ENCODE data around the gene ABI2. TPM values are rescaled to one million over a fixed set of nuclear protein-coding genes. Genes with fewer than 3 reads are reported as not detected.
"Not testable (repeated sequence)": the region's sequence is repeated elsewhere in the genome, so short reads cannot be mapped to it uniquely, and the experiment has no call there.

Gene ABI2
- total RNA-seq, 3 donors from 2014 or later (not counting 1 experiment from before 2014, with no cell fraction given) = 20.7 to 23.6 (median 21.0) TPM

DNA sequence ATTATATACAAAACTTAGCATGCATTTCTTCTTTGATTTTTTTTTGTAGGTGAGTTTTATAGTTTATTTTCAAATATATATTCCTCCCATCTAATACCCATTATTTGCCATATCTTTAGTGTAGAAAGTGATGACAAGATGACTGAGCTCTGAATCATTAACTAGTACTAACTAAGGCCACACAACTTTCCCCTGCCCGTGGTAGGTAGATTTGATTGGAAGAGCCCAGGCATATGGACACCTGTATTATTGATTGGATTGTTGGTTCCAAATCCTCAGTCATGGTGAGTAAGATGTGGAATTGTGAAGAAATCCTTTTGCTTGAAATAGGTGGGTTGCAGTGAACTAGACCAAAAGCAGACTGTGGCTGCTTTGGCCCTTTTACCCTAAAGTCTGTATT, 54.8 kb downstream of the ABI2 start:
- no peaks in the 10 kb centered on the region for H3K9me3 Mint-ChIP-seq
- H3K9me3 ChIP-seq (ENCODE audit: control insufficient read depth, insufficient read depth, low read length) = no peaks in the 10 kb centered on the region
- H3K36me3 ChIP-seq (ENCODE audit: control insufficient read depth, insufficient read depth, low read length) = no peaks in the 10 kb centered on the region
- no peaks in the 10 kb centered on the region for H3K27me3 ChIP-seq (ENCODE audit: control insufficient read depth, insufficient read depth, low read length)
- H3K36me3 Mint-ChIP-seq = peaks cover 7% of the 10 kb centered on the region
- H3K27me3 Mint-ChIP-seq (ENCODE audit: low read depth in 2 of 2) = no peaks in the 10 kb centered on the region
- WGBS (ENCODE audit: insufficient coverage) = 100% methylated on average over 1 of the region's 1 CpG
- ATAC-seq (no peak), DNase-seq (no peak)
- H3K4me3 Mint-ChIP-seq = no peak overlapping the region
- no peak overlapping the region for H3K27ac ChIP-seq (ENCODE audit: low read length)
- no peak overlapping the region for H3K4me3 ChIP-seq (ENCODE audit: low read length)
- H3K4me1 Mint-ChIP-seq = peaks cover 0 to 4% of the 10 kb centered on the region in 2 donors
- intact Hi-C loops (cut with micrococcal nuclease) = no loop called here
- TF ChIP-seq, protein P1, sequence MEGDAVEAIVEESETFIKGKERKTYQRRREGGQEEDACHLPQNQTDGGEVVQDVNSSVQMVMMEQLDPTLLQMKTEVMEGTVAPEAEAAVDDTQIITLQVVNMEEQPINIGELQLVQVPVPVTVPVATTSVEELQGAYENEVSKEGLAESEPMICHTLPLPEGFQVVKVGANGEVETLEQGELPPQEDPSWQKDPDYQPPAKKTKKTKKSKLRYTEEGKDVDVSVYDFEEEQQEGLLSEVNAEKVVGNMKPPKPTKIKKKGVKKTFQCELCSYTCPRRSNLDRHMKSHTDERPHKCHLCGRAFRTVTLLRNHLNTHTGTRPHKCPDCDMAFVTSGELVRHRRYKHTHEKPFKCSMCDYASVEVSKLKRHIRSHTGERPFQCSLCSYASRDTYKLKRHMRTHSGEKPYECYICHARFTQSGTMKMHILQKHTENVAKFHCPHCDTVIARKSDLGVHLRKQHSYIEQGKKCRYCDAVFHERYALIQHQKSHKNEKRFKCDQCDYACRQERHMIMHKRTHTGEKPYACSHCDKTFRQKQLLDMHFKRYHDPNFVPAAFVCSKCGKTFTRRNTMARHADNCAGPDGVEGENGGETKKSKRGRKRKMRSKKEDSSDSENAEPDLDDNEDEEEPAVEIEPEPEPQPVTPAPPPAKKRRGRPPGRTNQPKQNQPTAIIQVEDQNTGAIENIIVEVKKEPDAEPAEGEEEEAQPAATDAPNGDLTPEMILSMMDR (IDR thresholded peaks at IDR 0.05) = no peak
- H3K4me1 ChIP-seq (ENCODE audit: control insufficient read depth, insufficient read depth, low read length) = no peaks in the 10 kb centered on the region
- no peak overlapping the region for H3K27ac Mint-ChIP-seq

DNA sequence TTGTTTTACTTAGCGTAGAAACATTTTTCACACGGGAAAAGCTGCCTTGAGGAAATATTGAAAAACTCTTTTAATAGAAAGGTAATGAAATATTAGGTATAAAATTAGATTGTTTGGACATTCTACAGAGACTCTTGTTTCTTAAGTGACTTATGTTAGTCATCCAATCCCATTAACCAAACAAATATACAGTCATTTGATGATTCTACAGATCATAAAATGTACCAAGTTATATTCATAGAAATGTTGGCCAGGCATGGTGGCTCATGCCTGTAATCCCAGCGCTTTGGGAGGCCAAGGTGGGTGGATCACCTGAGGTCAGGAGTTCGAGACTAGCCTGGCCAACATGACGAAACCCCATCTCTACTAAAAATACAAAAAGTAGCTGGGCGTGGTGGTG, 60.0 kb downstream of the ABI2 start:
- H3K27me3 Mint-ChIP-seq (ENCODE audit: low read depth in 2 of 2); H3K9me3 ChIP-seq (ENCODE audit: control insufficient read depth, insufficient read depth, low read length); H3K4me3 ChIP-seq (ENCODE audit: low read length); H3K4me1 Mint-ChIP-seq; H3K36me3 Mint-ChIP-seq; H3K36me3 ChIP-seq (ENCODE audit: control insufficient read depth, insufficient read depth, low read length); H3K4me1 ChIP-seq (ENCODE audit: control insufficient read depth, insufficient read depth, low read length); ATAC-seq; H3K27ac Mint-ChIP-seq; H3K4me3 Mint-ChIP-seq; intact Hi-C loops (cut with micrococcal nuclease); H3K27ac ChIP-seq (ENCODE audit: low read length); H3K27me3 ChIP-seq (ENCODE audit: control insufficient read depth, insufficient read depth, low read length); H3K9me3 Mint-ChIP-seq; DNase-seq: not testable (repeated sequence)
- WGBS (ENCODE audit: insufficient coverage) = 100% methylated on average over 2 of the region's 6 CpGs

DNA sequence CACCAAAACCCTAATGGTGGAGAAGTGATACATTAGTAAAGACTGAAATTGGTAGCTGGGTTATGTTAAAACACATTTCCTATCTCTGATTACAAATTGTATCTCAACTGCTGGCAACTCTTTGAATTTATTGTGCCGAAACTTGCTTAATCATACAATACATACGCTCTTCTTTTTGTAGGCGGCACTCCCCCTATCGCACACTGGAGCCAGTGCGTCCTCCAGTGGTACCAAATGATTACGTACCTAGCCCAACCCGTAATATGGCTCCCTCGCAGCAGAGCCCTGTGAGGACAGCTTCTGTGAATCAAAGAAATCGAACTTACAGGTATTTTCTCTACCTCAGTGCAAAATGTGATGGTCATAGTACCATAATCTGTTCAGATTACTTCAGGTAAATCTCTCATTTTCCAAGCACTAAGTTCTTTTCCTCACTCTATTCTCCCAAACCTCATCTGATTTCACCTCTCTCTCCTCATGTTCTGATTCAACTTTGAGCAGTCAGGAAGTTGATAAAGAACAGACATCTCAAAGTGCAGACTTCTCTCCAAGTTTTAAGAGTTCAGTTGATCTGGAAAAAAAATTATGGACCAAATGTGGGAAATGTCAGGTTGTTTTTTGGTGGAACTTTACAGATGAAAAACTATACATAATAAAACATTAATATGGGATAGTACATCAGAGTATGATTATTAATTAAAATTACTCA, 66.5 kb downstream of the ABI2 start:
- DNase-seq (no peak), ATAC-seq (no peak)
- no peaks in the 10 kb centered on the region for H3K36me3 Mint-ChIP-seq
- WGBS (ENCODE audit: insufficient coverage) = 97% methylated on average over 9 of the region's 9 CpGs
- H3K4me1 ChIP-seq (ENCODE audit: control insufficient read depth, insufficient read depth, low read length) = no peaks in the 10 kb centered on the region
- no peak overlapping the region for H3K4me3 ChIP-seq (ENCODE audit: low read length)
- peaks cover 3% of the 10 kb centered on the region for H3K36me3 ChIP-seq (ENCODE audit: control insufficient read depth, insufficient read depth, low read length)
- peaks cover 6 to 9% of the 10 kb centered on the region in 2 donors for H3K4me1 Mint-ChIP-seq
- no peak overlapping the region for H3K4me3 Mint-ChIP-seq
- no peak overlapping the region for H3K27ac Mint-ChIP-seq
- no peak overlapping the region for H3K27ac ChIP-seq (ENCODE audit: low read length)
- no peaks in the 10 kb centered on the region for H3K27me3 Mint-ChIP-seq (ENCODE audit: low read depth in 2 of 2)
- peaks cover 2% of the 10 kb centered on the region for H3K9me3 ChIP-seq (ENCODE audit: control insufficient read depth, insufficient read depth, low read length)
- intact Hi-C loops (cut with micrococcal nuclease) = no loop called here
- TF ChIP-seq, protein P1 (IDR thresholded peaks at IDR 0.05) = no peak
- H3K9me3 Mint-ChIP-seq = peaks cover 0 to 2% of the 10 kb centered on the region in 2 donors
- H3K27me3 ChIP-seq (ENCODE audit: control insufficient read depth, insufficient read depth, low read length) = no peaks in the 10 kb centered on the region

DNA sequence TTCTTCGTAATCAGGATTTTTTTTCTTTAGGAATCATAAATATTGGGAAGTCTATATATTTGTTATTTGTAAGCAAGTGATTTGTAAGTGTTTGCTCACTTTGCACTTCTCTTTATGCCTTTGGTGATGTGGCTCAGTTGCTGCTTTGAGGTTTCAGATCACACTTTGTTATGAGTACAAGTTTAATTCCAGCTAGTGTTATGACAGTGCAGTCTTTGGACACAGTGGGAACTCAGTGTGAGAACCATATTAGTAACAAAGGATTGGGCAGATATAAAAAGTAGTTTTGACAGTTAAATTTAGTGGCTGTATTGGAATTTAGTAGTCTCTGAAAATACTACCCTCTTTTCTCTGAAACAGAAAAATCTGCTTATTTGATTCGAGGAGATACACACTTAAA, 67.7 kb downstream of the ABI2 start:
- Mint-ChIP-seq H3K4me1 (peaks cover 6 to 9% of the 10 kb centered on the region in 2 donors), H3K36me3 (no peaks in the 10 kb centered on the region), H3K9me3 (peaks cover 0 to 2% of the 10 kb centered on the region in 2 donors), H3K27me3 (ENCODE audit: low read depth in 2 of 2) (no peaks in the 10 kb centered on the region), H3K4me3 (no peak overlapping the region), H3K27ac (no peak overlapping the region)
- DNase-seq (no peak), ATAC-seq (no peak)
- TF ChIP-seq, protein P1 (IDR thresholded peaks at IDR 0.05) = no peak
- H3K36me3 ChIP-seq (ENCODE audit: control insufficient read depth, insufficient read depth, low read length) = peaks cover 3% of the 10 kb centered on the region
- no peak overlapping the region for H3K27ac ChIP-seq (ENCODE audit: low read length)
- H3K27me3 ChIP-seq (ENCODE audit: control insufficient read depth, insufficient read depth, low read length) = no peaks in the 10 kb centered on the region
- 92% methylated on average over 1 of the region's 2 CpGs for WGBS (ENCODE audit: insufficient coverage)
- no peak overlapping the region for H3K4me3 ChIP-seq (ENCODE audit: low read length)
- peaks cover 2% of the 10 kb centered on the region for H3K9me3 ChIP-seq (ENCODE audit: control insufficient read depth, insufficient read depth, low read length)
- intact Hi-C loops (cut with micrococcal nuclease) = no loop called here
- no peaks in the 10 kb centered on the region for H3K4me1 ChIP-seq (ENCODE audit: control insufficient read depth, insufficient read depth, low read length)

All from natural killer cell (primary cell).